Forelimb muscle (tissue), 1 donor: Measurements from ENCODE around the gene DNAI2. TPM values are rescaled to one million over a fixed set of nuclear protein-coding genes. Genes with fewer than 3 reads are reported as not detected.

Experiments
- DNase-seq: peaks from one replicate; pipeline ENCODE4 v3.0.0-alpha.2; 2013; ENCODE audit warnings: low read depth
- polyA plus RNA-seq: library from polyadenylated mRNA; unstranded; fragments of 120-200 nt; gene quantifications from one replicate; pipeline ENCODE4 v1.2.1, GENCODE V29; 2013; ENCODE audit not compliant: insufficient read length

The DNAI2 gene
- polyA plus RNA-seq, 1 donor = 0.14 TPM

GRCh38 chr17:74339537-74340195 is 65.6 kb downstream of the DNAI2 start:
- no peak for DNase-seq

GRCh38 chr17:74340470-74341023 is 66.5 kb downstream of the DNAI2 start:
- DNase-seq = no peak

DNA sequence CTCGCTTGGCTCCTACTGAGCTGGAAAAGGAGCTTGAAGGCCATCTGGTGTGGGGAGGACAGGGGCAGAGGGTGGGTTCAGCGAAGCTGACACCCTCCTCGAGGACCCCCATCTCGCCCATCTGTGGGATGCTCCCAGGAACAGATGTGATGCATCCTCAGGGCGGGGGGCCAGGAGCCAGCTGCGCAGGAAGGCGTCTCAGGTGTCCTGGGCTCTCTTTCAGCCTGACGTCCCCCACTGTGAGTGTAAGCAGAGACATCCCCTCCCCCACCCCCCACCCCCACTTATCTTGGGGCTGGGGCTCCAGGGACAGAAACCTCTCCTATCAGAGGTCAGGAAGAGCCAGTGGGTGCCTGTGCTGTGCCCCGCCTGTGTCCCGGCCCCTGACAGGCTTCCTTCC is 68.2 kb downstream of the DNAI2 start:
- DNase-seq = no peak

- no peak for DNase-seq
Observed at GRCh38 chr17:74343121-74343520, 69.1 kb downstream of the DNAI2 start.

- no peak for DNase-seq
Observed at GRCh38 chr17:74343526-74344284, 69.7 kb downstream of the DNAI2 start.

DNA sequence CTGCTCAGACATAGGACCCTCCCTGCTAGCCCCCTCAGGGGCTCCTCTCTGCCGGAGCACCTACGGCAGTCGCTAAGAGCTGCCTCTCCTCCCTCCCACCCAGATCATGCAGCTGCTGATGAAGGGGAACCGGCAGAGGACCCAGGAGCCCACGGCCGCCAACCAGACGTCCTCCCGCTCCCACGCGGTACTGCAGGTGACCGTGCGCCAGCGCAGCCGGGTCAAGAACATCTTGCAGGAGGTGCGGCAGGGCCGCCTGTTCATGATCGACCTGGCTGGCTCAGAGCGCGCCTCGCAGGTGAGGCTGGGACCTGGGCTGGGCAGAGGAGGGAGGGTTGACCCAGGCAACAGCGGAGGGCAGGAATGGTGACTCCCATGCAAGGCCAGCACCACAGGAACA is 70.6 kb downstream of the DNAI2 start:
- DNase-seq = no peak

- no peak for DNase-seq
Observed at GRCh38 chr17:74345433-74346241, 71.6 kb downstream of the DNAI2 start.

GRCh38 chr17:74347646-74348045 is 73.6 kb downstream of the DNAI2 start:
- DNase-seq = no peak

DNA sequence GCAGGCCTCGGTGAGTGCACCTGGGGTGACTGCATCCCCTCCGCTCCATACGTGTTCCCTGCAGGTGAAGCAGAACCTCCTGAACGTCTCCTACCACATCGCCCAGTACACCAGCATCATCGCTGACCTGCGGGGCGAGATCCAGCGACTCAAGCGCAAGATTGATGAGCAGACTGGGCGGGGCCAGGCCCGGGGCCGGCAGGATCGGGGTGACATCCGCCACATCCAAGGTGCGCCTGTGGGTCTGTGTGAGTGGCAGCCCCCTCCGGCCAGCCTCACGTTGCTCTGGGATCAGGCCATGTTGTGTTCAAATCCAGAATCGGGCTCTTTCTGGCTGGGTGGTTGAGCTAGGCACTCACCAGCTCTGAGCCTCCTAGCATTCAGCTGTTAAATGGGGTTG is 75.1 kb downstream of the DNAI2 start:
- no peak for DNase-seq

DNA sequence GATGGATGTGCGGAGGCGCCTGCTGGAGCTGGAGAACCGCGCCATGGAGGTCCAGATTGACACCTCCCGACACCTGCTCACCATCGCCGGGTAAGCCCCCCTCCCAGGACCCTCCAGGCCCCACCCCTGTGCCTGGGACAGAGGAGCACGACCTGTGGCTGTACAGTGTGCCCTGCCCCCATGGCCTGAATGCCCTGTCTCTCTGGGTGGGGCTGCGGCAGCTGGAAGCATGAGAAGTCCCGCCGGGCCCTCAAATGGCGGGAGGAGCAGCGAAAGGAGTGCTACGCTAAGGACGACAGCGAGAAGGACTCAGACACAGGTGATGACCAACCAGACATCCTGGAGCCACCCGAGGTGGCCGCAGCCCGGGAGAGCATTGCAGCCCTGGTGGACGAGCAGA is 76.5 kb downstream of the DNAI2 start:
- DNase-seq = no peak

GRCh38 chr17:74351552-74352210 is 77.6 kb downstream of the DNAI2 start:
- no peak for DNase-seq

- no peak for DNase-seq
Observed at GRCh38 chr17:74353446-74354060, 79.5 kb downstream of the DNAI2 start.

DNA sequence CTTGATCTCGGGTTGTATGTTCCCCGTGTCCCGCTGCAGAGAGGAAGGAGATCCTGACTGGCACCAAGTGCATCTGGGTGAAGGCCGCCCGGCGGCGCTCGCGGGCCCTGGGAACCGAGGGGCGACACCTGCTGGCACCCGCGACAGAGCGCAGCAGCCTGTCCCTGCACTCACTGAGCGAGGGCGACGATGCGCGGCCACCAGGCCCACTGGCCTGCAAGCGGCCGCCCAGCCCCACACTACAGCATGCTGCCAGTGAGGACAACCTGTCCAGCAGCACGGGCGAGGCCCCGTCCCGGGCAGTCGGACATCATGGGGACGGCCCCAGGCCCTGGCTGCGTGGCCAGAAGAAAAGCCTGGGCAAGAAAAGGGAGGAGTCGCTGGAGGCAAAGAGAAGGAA is 80.1 kb downstream of the DNAI2 start:
- DNase-seq = no peak

DNA sequence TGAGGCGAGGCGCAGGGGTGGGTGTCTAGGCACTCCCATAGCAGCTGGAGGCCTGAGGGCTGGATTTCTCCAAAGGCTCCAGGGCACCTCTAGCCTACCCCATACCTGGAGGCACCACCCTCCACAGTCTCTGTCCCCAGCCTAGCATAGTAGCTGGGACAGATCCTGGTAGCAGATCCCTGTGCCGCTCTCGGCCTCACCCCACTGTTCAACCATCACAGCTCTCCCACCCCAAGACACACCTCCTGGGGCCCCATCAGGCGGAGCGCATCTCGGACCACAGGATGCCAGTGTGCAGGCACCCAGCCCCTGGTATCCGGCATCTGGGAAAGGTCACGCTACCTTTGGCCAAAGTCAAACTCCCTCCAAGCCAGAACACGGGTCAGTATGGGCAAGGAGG is 80.5 kb downstream of the DNAI2 start:
- DNase-seq = no peak

DNA sequence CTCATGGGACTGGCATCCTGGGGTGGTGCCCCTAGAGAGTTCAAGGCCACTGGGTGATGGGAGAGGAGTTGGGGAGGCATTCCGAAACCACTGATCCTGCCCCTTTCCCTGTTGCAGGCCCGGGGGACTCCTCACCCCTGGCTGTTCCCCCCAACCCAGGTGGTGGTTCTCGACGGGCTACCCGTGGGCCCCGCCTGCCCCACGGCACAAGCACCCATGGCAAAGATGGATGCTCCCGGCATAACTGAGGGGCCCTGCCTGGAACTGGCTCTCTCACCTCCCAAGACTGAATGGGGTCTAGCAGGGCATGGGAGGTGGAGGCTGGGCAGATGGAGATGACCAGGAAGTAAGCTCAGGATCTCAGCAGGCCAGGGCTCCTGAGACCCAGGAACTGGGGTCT is 81.0 kb downstream of the DNAI2 start:
- DNase-seq = no peak

- no peak for DNase-seq
Observed at GRCh38 chr17:74356646-74357465, 82.8 kb downstream of the DNAI2 start.

DNA sequence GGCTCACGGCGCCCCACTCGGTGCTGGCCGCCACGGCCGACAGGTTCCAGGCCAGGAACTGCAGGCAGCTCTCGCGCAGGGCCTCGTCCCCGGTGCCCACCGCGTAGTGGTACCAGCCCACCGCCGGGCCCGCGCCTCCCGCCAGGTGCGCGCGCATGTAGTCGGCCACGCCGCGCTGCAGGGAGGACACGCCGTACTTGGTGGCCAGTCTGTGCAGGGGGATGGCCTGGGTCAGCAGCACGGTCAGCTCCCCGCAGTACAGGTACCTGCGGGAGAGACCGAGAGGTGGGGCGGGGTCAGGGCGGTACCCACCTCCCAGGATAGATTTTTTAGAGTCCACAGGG is 83.4 kb downstream of the DNAI2 start:
- DNase-seq = no peak

DNA sequence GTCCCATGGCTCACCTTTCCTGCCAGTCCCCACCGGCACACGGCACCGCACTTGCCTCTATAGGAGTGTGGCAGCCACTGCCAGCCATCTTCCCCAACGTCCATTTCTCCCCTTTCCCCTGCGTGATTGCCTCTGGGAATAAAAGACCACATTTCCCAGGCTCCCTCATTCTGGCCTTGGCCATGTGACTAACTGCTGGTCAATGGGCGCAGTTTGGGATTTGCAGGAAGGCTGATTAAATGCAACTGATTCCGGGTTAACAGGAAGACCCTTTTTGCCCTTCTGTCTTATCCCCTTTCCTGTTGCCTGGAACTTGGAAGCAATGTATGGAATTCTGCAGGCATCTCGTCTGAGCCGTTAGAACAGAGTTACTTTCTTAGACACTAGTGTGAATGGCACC is 84.7 kb downstream of the DNAI2 start:
- DNase-seq = no peak

GRCh38 chr17:74359916-74360315 is 85.9 kb downstream of the DNAI2 start:
- DNase-seq = no peak

DNA sequence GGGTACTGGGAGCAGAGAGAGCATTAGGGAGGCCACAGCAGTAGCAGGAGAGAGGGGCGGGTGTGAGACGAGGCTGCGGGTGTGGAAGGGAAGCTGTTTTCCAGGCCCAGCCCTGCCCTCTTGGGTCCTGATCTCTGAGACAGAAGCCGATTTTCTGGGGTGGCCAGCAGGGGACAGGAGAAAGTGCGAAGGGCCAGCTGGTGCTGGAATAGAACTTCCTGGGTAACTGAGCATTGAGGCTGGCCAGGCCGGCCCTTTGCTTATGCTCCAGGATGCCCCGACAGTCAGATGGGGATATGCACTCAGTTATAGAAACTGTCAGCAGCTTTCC is 86.8 kb downstream of the DNAI2 start:
- no peak for DNase-seq
